Smooth muscle cell (in vitro differentiated cells): Measurements from ENCODE around the gene SFXN5. TPM values are rescaled to one million over a fixed set of nuclear protein-coding genes. Genes with fewer than 3 reads are reported as not detected.

Experiments used
- DNase-seq: peaks from one replicate; lab custom pipeline; 2025; ENCODE audit not compliant: unreplicated experiment; lab: John Stamatoyannopoulos, UW
- H2AFZ ChIP-seq: fragments of 200-600 bp; sonication (generic); 2 replicates; pipeline ENCODE4 v1.6.0; 2016; ENCODE audit warnings: antibody characterized with exemption, low read depth, mild to moderate bottlenecking
- H3F3A ChIP-seq: fragments of 200-600 bp; sonication (generic); 2 replicates; pipeline ENCODE4 v1.6.0; 2017; ENCODE audit warnings: antibody characterized with exemption, low read depth
- H3K27ac ChIP-seq: fragments of 200-600 bp; sonication (generic); 2 replicates; pipeline ENCODE4 v1.5.1; 2016; ENCODE audit warnings: low read depth, mild to moderate bottlenecking
- H3K27me3 ChIP-seq: fragments of 200-600 bp; sonication (generic); 2 replicates; pipeline ENCODE4 v1.6.1; 2016; ENCODE audit warnings: low read depth, mild to moderate bottlenecking
- H3K36me3 ChIP-seq: fragments of 200-600 bp; sonication (generic); 2 replicates; pipeline ENCODE4 v1.5.1; 2016; ENCODE audit warnings: low read depth
- H3K4me1 ChIP-seq: fragments of 200-600 bp; sonication (generic); 2 replicates; pipeline ENCODE4 v1.5.1; 2016; ENCODE audit warnings: low read depth
- H3K4me2 ChIP-seq: fragments of 200-600 bp; sonication (generic); 2 replicates; pipeline ENCODE4 v1.6.0; 2016; ENCODE audit warnings: mild to moderate bottlenecking
- H3K4me3 ChIP-seq: fragments of 200-600 bp; sonication (generic); 2 replicates; pipeline ENCODE4 v1.5.1; 2016; ENCODE audit warnings: mild to moderate bottlenecking
- H3K79me2 ChIP-seq: fragments of 200-600 bp; sonication (generic); 2 replicates; pipeline ENCODE4 v1.6.0; 2016; ENCODE audit warnings: low read depth, mild to moderate bottlenecking
- H3K9ac ChIP-seq: fragments of 200-600 bp; sonication (generic); 2 replicates; pipeline ENCODE4 v1.6.0; 2016; ENCODE audit warnings: low read depth
- H3K9me3 ChIP-seq: fragments of 200-600 bp; sonication (generic); replicated peaks from 2 replicates; pipeline ENCODE4 v1.5.1; 2016; ENCODE audit warnings: low read depth
- H4K20me1 ChIP-seq: fragments of 200-600 bp; sonication (generic); 2 replicates; pipeline ENCODE4 v1.6.0; 2016; ENCODE audit warnings: low read depth
- WGBS: methylation state at CpG from one replicate; pipeline ENCODE4 v1.1.7; 2016; ENCODE audit warnings: low lambda C conversion rate; 5-methylcytosine and 5-hydroxymethylcytosine counted together
- polyA plus RNA-seq: library from polyadenylated mRNA; unstranded; fragments of >200 nt; fragmentation: Nextera tagmentation; extraction: Ambion mirVana; gene quantifications from 2 replicates; pipeline ENCODE4 v1.2.1, GENCODE V29; 2016
- total RNA-seq: library from RNA; depleted of rRNA; stranded (reverse); fragments of >200 nt; gene quantifications from 2 replicates; pipeline ENCODE4 v1.2.3, GENCODE V29; 2014
- TF ChIP-seq, protein P1 (sequence below): fragments of 200-600 bp; sonication (generic); IDR thresholded peaks from 2 replicates; pipeline ENCODE4 v1.5.1; 2017; ENCODE audit warnings: borderline replicate concordance, mild to moderate bottlenecking, antibody characterized with exemption; ENCODE audit not compliant: insufficient read depth, poor library complexity, severe bottlenecking

Gene SFXN5
- total and polyA plus RNA-seq, 2 experiments from 2014 or later, result 6.9 to 8.3 TPM

GRCh38 chr2:72958542-72959385, 112.7 kb downstream of the SFXN5 start:
- no peak overlapping the region for H3K27ac ChIP-seq
- TF ChIP-seq, protein P1, sequence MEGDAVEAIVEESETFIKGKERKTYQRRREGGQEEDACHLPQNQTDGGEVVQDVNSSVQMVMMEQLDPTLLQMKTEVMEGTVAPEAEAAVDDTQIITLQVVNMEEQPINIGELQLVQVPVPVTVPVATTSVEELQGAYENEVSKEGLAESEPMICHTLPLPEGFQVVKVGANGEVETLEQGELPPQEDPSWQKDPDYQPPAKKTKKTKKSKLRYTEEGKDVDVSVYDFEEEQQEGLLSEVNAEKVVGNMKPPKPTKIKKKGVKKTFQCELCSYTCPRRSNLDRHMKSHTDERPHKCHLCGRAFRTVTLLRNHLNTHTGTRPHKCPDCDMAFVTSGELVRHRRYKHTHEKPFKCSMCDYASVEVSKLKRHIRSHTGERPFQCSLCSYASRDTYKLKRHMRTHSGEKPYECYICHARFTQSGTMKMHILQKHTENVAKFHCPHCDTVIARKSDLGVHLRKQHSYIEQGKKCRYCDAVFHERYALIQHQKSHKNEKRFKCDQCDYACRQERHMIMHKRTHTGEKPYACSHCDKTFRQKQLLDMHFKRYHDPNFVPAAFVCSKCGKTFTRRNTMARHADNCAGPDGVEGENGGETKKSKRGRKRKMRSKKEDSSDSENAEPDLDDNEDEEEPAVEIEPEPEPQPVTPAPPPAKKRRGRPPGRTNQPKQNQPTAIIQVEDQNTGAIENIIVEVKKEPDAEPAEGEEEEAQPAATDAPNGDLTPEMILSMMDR, result no peak
- H2AFZ ChIP-seq, result no peak overlapping the region
- no peaks in the 10 kb centered on the region for H3K27me3 ChIP-seq
- H3K9me3 ChIP-seq, result no peaks in the 10 kb centered on the region
- H3F3A ChIP-seq, result no peaks in the 10 kb centered on the region
- H3K4me1 ChIP-seq, result peaks cover 22% of the 10 kb centered on the region
- no peak for DNase-seq
- no peak overlapping the region for H3K4me2 ChIP-seq
- H3K4me3 ChIP-seq, result no peak overlapping the region
- no peaks in the 10 kb centered on the region for H3K79me2 ChIP-seq
- H4K20me1 ChIP-seq, result no peaks in the 10 kb centered on the region
- no peak overlapping the region for H3K9ac ChIP-seq
- no peaks in the 10 kb centered on the region for H3K36me3 ChIP-seq
- WGBS, result 96% methylated on average over 13 of the region's 13 CpGs

DNA sequence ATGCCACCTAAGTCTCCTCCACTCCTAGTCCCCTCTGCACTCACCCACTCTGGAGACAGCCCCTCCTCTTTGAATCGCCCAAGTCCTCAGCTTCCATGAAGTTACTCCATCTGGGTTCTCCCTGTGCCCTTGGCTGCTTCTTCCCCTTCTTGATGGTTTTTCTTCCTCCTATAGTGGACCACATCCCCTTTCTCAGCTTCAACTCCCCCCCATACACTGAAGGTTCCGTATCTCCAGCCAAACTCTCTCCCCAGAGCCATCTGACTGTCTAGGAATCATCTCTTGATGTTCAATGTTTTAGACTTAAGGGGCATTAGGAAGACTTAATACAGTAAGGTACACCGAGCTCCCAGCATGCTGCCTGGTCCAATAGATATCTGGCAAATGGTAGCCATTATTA, 114.6 kb downstream of the SFXN5 start:
- WGBS, result 90% methylated on average over 3 of the region's 3 CpGs
- TF ChIP-seq, protein P1, result no peak
- H3K27me3 ChIP-seq, result no peaks in the 10 kb centered on the region

DNA sequence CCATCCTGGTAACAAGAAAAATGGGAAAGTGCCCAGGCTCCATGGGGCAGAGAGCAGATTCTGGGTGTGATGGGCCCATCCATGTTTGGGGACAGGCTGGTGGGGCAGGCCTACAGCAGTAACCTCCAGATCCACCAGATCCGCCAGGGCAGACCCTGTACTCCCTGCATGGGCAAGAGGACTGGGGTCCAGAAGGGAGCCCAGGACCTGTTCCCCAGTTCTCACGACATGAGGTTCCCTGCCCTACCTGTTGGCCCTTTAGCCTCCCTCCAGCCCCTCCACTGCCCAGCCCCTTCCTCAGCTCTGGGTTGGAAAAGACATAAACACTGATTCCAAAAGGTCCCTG, 115.5 kb downstream of the SFXN5 start:
- DNase-seq, result no peak
- no peaks in the 10 kb centered on the region for H3K9me3 ChIP-seq
- H3K36me3 ChIP-seq, result no peaks in the 10 kb centered on the region
- TF ChIP-seq, protein P1, result no peak
- no peak overlapping the region for H3K4me2 ChIP-seq
- no peak overlapping the region for H3K9ac ChIP-seq
- no peaks in the 10 kb centered on the region for H4K20me1 ChIP-seq
- 93% methylated on average over 2 of the region's 2 CpGs for WGBS
- H3K79me2 ChIP-seq, result no peaks in the 10 kb centered on the region
- H3F3A ChIP-seq, result no peaks in the 10 kb centered on the region
- H3K4me1 ChIP-seq, result peaks cover 28% of the 10 kb centered on the region
- H3K4me3 ChIP-seq, result no peak overlapping the region
- H3K27me3 ChIP-seq, result no peaks in the 10 kb centered on the region
- no peak overlapping the region for H2AFZ ChIP-seq
- H3K27ac ChIP-seq, result no peak overlapping the region

More for the DNA sequence above, 114.6 kb downstream of the SFXN5 start:
- Histone ChIP-seq H3K4me3 (no peak overlapping the region), H2AFZ (no peak overlapping the region), H3F3A (no peaks in the 10 kb centered on the region), H3K27ac (no peak overlapping the region), H3K36me3 (no peaks in the 10 kb centered on the region), H3K9ac (no peak overlapping the region), H3K4me1 (peaks cover 24% of the 10 kb centered on the region), H3K4me2 (no peak overlapping the region), H3K9me3 (no peaks in the 10 kb centered on the region), H4K20me1 (no peaks in the 10 kb centered on the region), H3K79me2 (no peaks in the 10 kb centered on the region)
- no peak for DNase-seq
